ENCODE data around the gene DIPK1B. TPM values are rescaled to one million over a fixed set of nuclear protein-coding genes. Genes with fewer than 3 reads are reported as not detected.
A peak's percentile ranks its signal among the peaks of the same experiment; 100 is the strongest.

DIPK1B gene
- total and polyA plus RNA-seq, 3 donors from 2014 or later = 23.3 to 36.2 (median 28.7) TPM

GRCh38 chr9:136714096-136714892 lies 1.9 kb downstream of the DIPK1B start:
- peak overlapping the region in 1 of 2 donors; percentile 15 for H3K27ac ChIP-seq
- H3K27me3 ChIP-seq = no peaks in the 10 kb centered on the region
- DNase-seq = no peak
- intact Hi-C loops (cut with DNase I; ENCODE audit: low total_unique reads) = no loop called here
- TF ChIP-seq POLR2A (IDR thresholded peaks at IDR 0.05) = no peak
- TF ChIP-seq CTCF (IDR thresholded peaks at IDR 0.05) = no peak
- no peaks in the 10 kb centered on the region for H3K36me3 ChIP-seq (ENCODE audit: low read depth, missing control alignments)
- no peaks in the 10 kb centered on the region for H3K9me3 ChIP-seq
- H3K4me3 ChIP-seq = no peak overlapping the region
- H3K4me1 ChIP-seq = peaks cover 20% of the 10 kb centered on the region
- 74 to 85% methylated on average over 16 to 17 of the region's 17 CpGs for WGBS, 2 donors

GRCh38 chr9:136714893-136715274 lies 2.5 kb downstream of the DIPK1B start:
- WGBS, 2 donors = 56 to 80% methylated on average over 5 to 8 of the region's 8 CpGs
- no peak for DNase-seq
- TF ChIP-seq CTCF (IDR thresholded peaks at IDR 0.05) (no peak), POLR2A (IDR thresholded peaks at IDR 0.05) (no peak)
- Histone ChIP-seq H3K9me3 (no peaks in the 10 kb centered on the region), H3K27ac (peak overlapping the region in 1 of 2 donors; percentile 15), H3K27me3 (no peaks in the 10 kb centered on the region), H3K4me1 (peaks cover 20% of the 10 kb centered on the region), H3K4me3 (no peak overlapping the region), H3K36me3 (ENCODE audit: low read depth, missing control alignments) (no peaks in the 10 kb centered on the region)
- intact Hi-C loops (cut with DNase I; ENCODE audit: low total_unique reads) = no loop called here

- Histone ChIP-seq H3K4me1 (peaks cover 20% of the 10 kb centered on the region), H3K36me3 (ENCODE audit: low read depth, missing control alignments) (no peaks in the 10 kb centered on the region), H3K4me3 (no peak overlapping the region), H3K27ac (no peak overlapping the region), H3K27me3 (no peaks in the 10 kb centered on the region), H3K9me3 (no peaks in the 10 kb centered on the region)
- 67 to 83% methylated on average over 1 to 16 of the region's 16 CpGs for WGBS, 2 donors
- DNase-seq = no peak
- TF ChIP-seq CTCF (IDR thresholded peaks at IDR 0.05) (no peak), POLR2A (IDR thresholded peaks at IDR 0.05) (no peak)
- intact Hi-C loops (cut with DNase I; ENCODE audit: low total_unique reads) = no loop called here
These were observed 5.0 kb downstream of the DIPK1B start for GRCh38 chr9:136717399-136717798.

GRCh38 chr9:136718345-136719194 lies 6.2 kb downstream of the DIPK1B start:
- H3K27ac ChIP-seq = no peak overlapping the region
- no peak for TF ChIP-seq CTCF (IDR thresholded peaks at IDR 0.05)
- TF ChIP-seq POLR2A (IDR thresholded peaks at IDR 0.05) = no peak
- no peak for DNase-seq
- 86% methylated on average over 11 to 19 of the region's 20 CpGs for WGBS, 2 donors
- no peaks in the 10 kb centered on the region for H3K9me3 ChIP-seq
- H3K36me3 ChIP-seq (ENCODE audit: low read depth, missing control alignments) = peaks cover under 1% of the 10 kb centered on the region
- intact Hi-C loops (cut with DNase I; ENCODE audit: low total_unique reads) = no loop called here
- H3K4me1 ChIP-seq = peaks cover 11% of the 10 kb centered on the region
- H3K4me3 ChIP-seq = no peak overlapping the region
- no peaks in the 10 kb centered on the region for H3K27me3 ChIP-seq
